HepG2 (cell line): ENCODE data around the gene PGPEP1. TPM values are rescaled to one million over a fixed set of nuclear protein-coding genes. Genes with fewer than 3 reads are reported as not detected.
A peak's percentile ranks its signal among the peaks of the same experiment; 100 is the strongest.

ENCODE experiments used
- ATF5 ChIP-seq: sonication (generic); formaldehyde crosslinking; IDR thresholded peaks from 2 replicates; pipeline ENCODE4 v1.4.0; 2020; ENCODE audit warnings: mild to moderate bottlenecking, low read depth, missing genetic modification reagents
- CREB1 ChIP-seq, 2 experiments: fragments of 450-650 bp in 1 of 2; IDR thresholded peaks; 2 replicates each; pipeline ENCODE4 v1.6.1; 2016 to 2017; ENCODE audit warnings: control low read depth in 1 of 2, mild to moderate bottlenecking in 1 of 2, missing compliant biosample characterization in 1 of 2, missing genetic modification characterization in 1 of 2
- HMG20A ChIP-seq: IDR thresholded peaks from 2 replicates; pipeline ENCODE4 v1.6.1; 2016; ENCODE audit warnings: borderline replicate concordance
- JUN ChIP-seq: sonication (generic); formaldehyde crosslinking; IDR thresholded peaks from 2 replicates; pipeline ENCODE4 v1.4.0; 2020; ENCODE audit warnings: mild to moderate bottlenecking, missing genetic modification reagents
- MXD4 ChIP-seq: IDR thresholded peaks from 2 replicates; pipeline ENCODE4 v1.6.1; 2016; ENCODE audit warnings: mild to moderate bottlenecking, missing biosample characterization, missing genetic modification reagents
- MYC ChIP-seq: sonication (generic); formaldehyde crosslinking; IDR thresholded peaks from 2 replicates; pipeline ENCODE4 v1.9.0; 2021; ENCODE audit warnings: missing genetic modification reagents, borderline replicate concordance
- NFYC ChIP-seq: IDR thresholded peaks from 2 replicates; pipeline ENCODE4 v1.6.1; 2016; ENCODE audit warnings: missing genetic modification reagents, missing compliant biosample characterization
- NR1H2 ChIP-seq: sonication (generic); formaldehyde crosslinking; IDR thresholded peaks from 2 replicates; pipeline ENCODE4 v1.8.1; 2022; ENCODE audit warnings: low read depth, missing genetic modification reagents, borderline replicate concordance
- RFX1 ChIP-seq: fragments of 450-650 bp; IDR thresholded peaks from 2 replicates; pipeline ENCODE4 v1.6.1; 2017
- SKI ChIP-seq: fragments of 450-650 bp; IDR thresholded peaks from one replicate; pipeline ENCODE4 v1.6.1; 2018; ENCODE audit warnings: mild to moderate bottlenecking; ENCODE audit not compliant: partially characterized antibody
- SMAD9 ChIP-seq: sonication (generic); formaldehyde crosslinking; IDR thresholded peaks from 2 replicates; pipeline ENCODE4 v1.5.1; 2020; ENCODE audit warnings: mild to moderate bottlenecking, missing genetic modification reagents
- SOX13 ChIP-seq, 3 experiments: fragments of 450-650 bp in 1 of 3; sonication (generic) in 1 of 3; formaldehyde crosslinking in 1 of 3; IDR thresholded peaks in 2 of 3; conservative IDR thresholded peaks in 1 of 3; 2 replicates each; pipeline versions ENCODE4 v1.5.0 to v1.6.1; 2016 to 2020; ENCODE audit warnings: antibody characterized with exemption in 1 of 3, mild to moderate bottlenecking in 1 of 3, missing compliant biosample characterization in 1 of 3, missing genetic modification reagents in 1 of 3, moderate library complexity in 1 of 3
- WIZ ChIP-seq: sonication (generic); formaldehyde crosslinking; IDR thresholded peaks from 2 replicates; pipeline ENCODE4 v1.5.1; 2020; ENCODE audit warnings: mild to moderate bottlenecking, missing genetic modification reagents
- ZIK1 ChIP-seq: sonication (generic); formaldehyde crosslinking; IDR thresholded peaks from 2 replicates; pipeline ENCODE4 v1.5.0; 2020; ENCODE audit warnings: mild to moderate bottlenecking, low read depth, missing genetic modification reagents, borderline replicate concordance
- ZNF18 ChIP-seq: sonication (generic); formaldehyde crosslinking; IDR thresholded peaks from 2 replicates; pipeline ENCODE4 v1.8.0; 2022; ENCODE audit warnings: mild to moderate bottlenecking, missing genetic modification reagents; ENCODE audit not compliant: insufficient replicate concordance
- ZNF230 ChIP-seq: sonication (generic); formaldehyde crosslinking; IDR thresholded peaks from 2 replicates; pipeline ENCODE4 v1.4.0; 2020; ENCODE audit warnings: mild to moderate bottlenecking, missing genetic modification reagents
- ZNF543 ChIP-seq: sonication (generic); formaldehyde crosslinking; IDR thresholded peaks from 2 replicates; pipeline ENCODE4 v1.4.0; 2020; ENCODE audit warnings: mild to moderate bottlenecking, missing genetic modification reagents
- ZNF674 ChIP-seq: sonication (generic); formaldehyde crosslinking; IDR thresholded peaks from 2 replicates; pipeline ENCODE4 v1.5.0; 2020; ENCODE audit warnings: low read depth, mild to moderate bottlenecking, missing genetic modification reagents
- ZSCAN9 ChIP-seq: IDR thresholded peaks from 2 replicates; pipeline ENCODE4 v1.6.1; 2016; ENCODE audit warnings: borderline replicate concordance
- polyA plus RNA-seq, 8 experiments: library from polyadenylated mRNA; depleted of rRNA in 3 of 8; stranded (reverse) in 7 of 8; unstranded in 1 of 8; fragments of >200 nt; fragmentation: Illumina TruSeq in 4 of 8; extraction: Trizol in 4 of 8; gene quantifications; 2 replicates each; pipeline versions ENCODE4 v1.2.1 to v1.2.3, GENCODE V29; 2011 to 2016; ENCODE audit warnings: low read depth in 4 of 8, missing spikeins in 1 of 8, mixed read lengths in 1 of 8; ENCODE audit not compliant: insufficient read depth in 1 of 8
- total RNA-seq, 5 experiments: library from RNA; depleted of rRNA; stranded (reverse); fragments of >200 nt; fragmentation: Illumina TruSeq; extraction: Trizol; gene quantifications; 2 replicates each; pipeline ENCODE4 v1.2.3, GENCODE V29; 2016; ENCODE audit warnings: low read depth in 1 of 5
- TF ChIP-seq, protein P1 (sequence below): sonication (generic); formaldehyde crosslinking; IDR thresholded peaks from 2 replicates; pipeline ENCODE4 v1.4.0; 2020; ENCODE audit warnings: mild to moderate bottlenecking, missing genetic modification reagents
- TF ChIP-seq, protein P2 (sequence below): IDR thresholded peaks from 2 replicates; pipeline ENCODE4 v1.6.1; 2018; ENCODE audit warnings: missing genetic modification reagents, mild to moderate bottlenecking, missing compliant biosample characterization
- TF ChIP-seq, protein P3 (sequence below): sonication (generic); formaldehyde crosslinking; IDR thresholded peaks from 2 replicates; pipeline ENCODE4 v1.5.1; 2020; ENCODE audit warnings: missing genetic modification reagents, mild to moderate bottlenecking, borderline replicate concordance

The PGPEP1 gene
- total and polyA plus RNA-seq, 2 of the 13 experiments (the other 11 are each of a cell fraction or from before 2014, with no cell fraction given), result 53.1 to 56.6 TPM

DNA sequence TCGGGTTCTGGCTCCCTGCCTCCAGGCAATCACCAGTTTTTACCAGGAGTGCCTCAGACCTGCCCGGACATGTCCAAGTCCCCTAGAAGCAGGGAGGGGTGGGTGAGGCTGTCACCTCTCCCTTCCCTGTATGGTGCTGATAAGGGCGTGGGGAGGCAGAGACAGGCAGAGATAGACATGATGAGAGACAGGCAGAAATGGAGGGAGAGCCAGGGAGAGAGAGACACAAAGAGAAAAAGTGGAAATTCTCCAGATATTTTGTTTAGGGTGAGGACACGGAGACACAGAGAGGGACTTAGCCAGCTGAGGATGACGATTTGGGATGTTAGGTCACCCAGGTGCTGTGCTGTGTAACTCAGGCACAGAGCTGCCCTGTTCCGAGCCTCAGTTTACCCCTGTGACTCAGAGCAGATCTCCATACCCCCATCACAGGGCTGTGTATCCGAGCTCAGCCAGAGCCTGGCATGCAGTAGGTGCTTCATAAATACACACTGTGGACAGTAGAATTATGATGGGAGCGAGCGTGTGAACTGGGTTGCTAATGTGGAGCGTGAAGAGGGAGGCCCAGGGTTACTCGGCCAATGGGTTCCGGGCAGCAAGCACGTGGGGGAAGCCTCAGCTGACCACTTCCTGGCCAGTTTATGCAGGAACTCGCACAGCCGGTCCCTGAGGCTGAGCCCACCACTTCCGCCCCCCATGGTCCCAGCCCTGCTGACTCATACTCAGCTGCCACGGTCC is 33.7 kb downstream of the PGPEP1 start (continued):
- TF ChIP-seq NR1H2 (CRISPR knock-in tag), result no peak; the same call in 1 of the 2 replicates
- TF ChIP-seq SMAD9 (CRISPR knock-in tag), result no peak
- TF ChIP-seq ATF5 (CRISPR knock-in tag), result no peak
- no peak for TF ChIP-seq ZNF674
- TF ChIP-seq NFYC (CRISPR knock-in tag), result peak; percentile 60
- peak; percentile 92 for TF ChIP-seq MYC (CRISPR knock-in tag)
- TF ChIP-seq, protein P1, sequence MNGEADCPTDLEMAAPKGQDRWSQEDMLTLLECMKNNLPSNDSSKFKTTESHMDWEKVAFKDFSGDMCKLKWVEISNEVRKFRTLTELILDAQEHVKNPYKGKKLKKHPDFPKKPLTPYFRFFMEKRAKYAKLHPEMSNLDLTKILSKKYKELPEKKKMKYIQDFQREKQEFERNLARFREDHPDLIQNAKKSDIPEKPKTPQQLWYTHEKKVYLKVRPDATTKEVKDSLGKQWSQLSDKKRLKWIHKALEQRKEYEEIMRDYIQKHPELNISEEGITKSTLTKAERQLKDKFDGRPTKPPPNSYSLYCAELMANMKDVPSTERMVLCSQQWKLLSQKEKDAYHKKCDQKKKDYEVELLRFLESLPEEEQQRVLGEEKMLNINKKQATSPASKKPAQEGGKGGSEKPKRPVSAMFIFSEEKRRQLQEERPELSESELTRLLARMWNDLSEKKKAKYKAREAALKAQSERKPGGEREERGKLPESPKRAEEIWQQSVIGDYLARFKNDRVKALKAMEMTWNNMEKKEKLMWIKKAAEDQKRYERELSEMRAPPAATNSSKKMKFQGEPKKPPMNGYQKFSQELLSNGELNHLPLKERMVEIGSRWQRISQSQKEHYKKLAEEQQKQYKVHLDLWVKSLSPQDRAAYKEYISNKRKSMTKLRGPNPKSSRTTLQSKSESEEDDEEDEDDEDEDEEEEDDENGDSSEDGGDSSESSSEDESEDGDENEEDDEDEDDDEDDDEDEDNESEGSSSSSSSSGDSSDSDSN (CRISPR knock-in tag), result peak; percentile 26; the same call in 1 of the 2 replicates
- peak; percentile 72; the same call in 1 of the 2 replicates for TF ChIP-seq WIZ
- TF ChIP-seq HMG20A (CRISPR knock-in tag), result peak; percentile 34; the same call in 1 of the 2 replicates
- TF ChIP-seq JUN (CRISPR knock-in tag), result no peak
- TF ChIP-seq MXD4, result peak; percentile 70; the same call in 1 of the 2 replicates
- TF ChIP-seq, protein P2, sequence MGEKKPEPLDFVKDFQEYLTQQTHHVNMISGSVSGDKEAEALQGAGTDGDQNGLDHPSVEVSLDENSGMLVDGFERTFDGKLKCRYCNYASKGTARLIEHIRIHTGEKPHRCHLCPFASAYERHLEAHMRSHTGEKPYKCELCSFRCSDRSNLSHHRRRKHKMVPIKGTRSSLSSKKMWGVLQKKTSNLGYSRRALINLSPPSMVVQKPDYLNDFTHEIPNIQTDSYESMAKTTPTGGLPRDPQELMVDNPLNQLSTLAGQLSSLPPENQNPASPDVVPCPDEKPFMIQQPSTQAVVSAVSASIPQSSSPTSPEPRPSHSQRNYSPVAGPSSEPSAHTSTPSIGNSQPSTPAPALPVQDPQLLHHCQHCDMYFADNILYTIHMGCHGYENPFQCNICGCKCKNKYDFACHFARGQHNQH (CRISPR knock-in tag), result no peak
- TF ChIP-seq ZNF18 (CRISPR knock-in tag), result peak; percentile 43
- TF ChIP-seq ZIK1 (CRISPR knock-in tag), result peak; percentile 88; the same call in 1 of the 2 replicates
- TF ChIP-seq CREB1 (IDR thresholded peaks at IDR 0.05), result 0 out of 2 replicates have a peak, but pooled peaks have one; percentile 22
- TF ChIP-seq CREB1 (CRISPR knock-in tag; IDR thresholded peaks at IDR 0.05), result 0 out of 2 replicates have a peak, but pooled peaks have one; percentile 24
- no peak for TF ChIP-seq ZSCAN9
- no peak for TF ChIP-seq SKI
- TF ChIP-seq, protein P3, sequence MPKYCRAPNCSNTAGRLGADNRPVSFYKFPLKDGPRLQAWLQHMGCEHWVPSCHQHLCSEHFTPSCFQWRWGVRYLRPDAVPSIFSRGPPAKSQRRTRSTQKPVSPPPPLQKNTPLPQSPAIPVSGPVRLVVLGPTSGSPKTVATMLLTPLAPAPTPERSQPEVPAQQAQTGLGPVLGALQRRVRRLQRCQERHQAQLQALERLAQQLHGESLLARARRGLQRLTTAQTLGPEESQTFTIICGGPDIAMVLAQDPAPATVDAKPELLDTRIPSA (CRISPR knock-in tag), result no peak
- 0 out of 2 replicates have a peak, but pooled peaks have one; percentile 40 for TF ChIP-seq SOX13 (IDR thresholded peaks at IDR 0.05)
- TF ChIP-seq SOX13 (CRISPR knock-in tag; conservative IDR thresholded peaks at IDR 0.05 in 1 of 2, IDR thresholded peaks at IDR 0.05 in 1 of 2), result peak in 1 of 2 experiments; percentile 76; a peak in 2 of 4 replicates
- no peak for TF ChIP-seq RFX1
- no peak for TF ChIP-seq ZNF543 (CRISPR knock-in tag)
- TF ChIP-seq ZNF230 (CRISPR knock-in tag), result no peak
